Measurements from ENCODE around the gene RNF157. TPM values are rescaled to one million over a fixed set of nuclear protein-coding genes. Genes with fewer than 3 reads are reported as not detected.
"Not testable (repeated sequence)": the region's sequence is repeated elsewhere in the genome, so short reads cannot be mapped to it uniquely, and the experiment has no call there.

Gene RNF157
- total RNA-seq, 6 donors from 2014 or later, result 1.1 to 14.7 (median 2.5) TPM

- DNase-seq (peak; percentile 61 to 78), ATAC-seq (ENCODE audit: low FRiP score in 2 of 2) (peak in 1 of 2 donors; percentile 13)
- Histone ChIP-seq H3K36me3 (no peaks in the 10 kb centered on the region), H3K4me1 (peaks cover 48 to 63% (median 57%) of the 10 kb centered on the region in 4 donors), H3K9me3 (no peaks in the 10 kb centered on the region), H3K27me3 (no peaks in the 10 kb centered on the region), H3K4me3 (no peak overlapping the region), H3K27ac (peak overlapping the region; percentile 73 to 100 (median 84))
- TF ChIP-seq CTCF (IDR thresholded peaks at IDR 0.05) (no peak), EP300 (IDR thresholded peaks at IDR 0.05) (peak in 1 of 4 donors; percentile 44), POLR2AphosphoS5 (IDR thresholded peaks at IDR 0.05) (peak in 1 of 2 donors; percentile 44)
- 29 to 45% methylated on average over 9 of the region's 9 CpGs for WGBS, 2 donors
Measured at GRCh38 chr17:76262732-76263344, 22.5 kb upstream of the RNF157 start.

- Histone ChIP-seq H3K4me3 (no peak overlapping the region), H3K36me3 (no peaks in the 10 kb centered on the region), H3K27ac (peak overlapping the region; percentile 73 to 100 (median 84)), H3K27me3 (no peaks in the 10 kb centered on the region), H3K4me1 (peaks cover 36 to 51% (median 45%) of the 10 kb centered on the region in 4 donors), H3K9me3 (no peaks in the 10 kb centered on the region)
- DNase-seq, result peak in 1 of 2 donors; percentile 44
- WGBS, 2 donors, result 72 to 73% methylated on average over 22 to 23 of the region's 23 CpGs
- TF ChIP-seq CTCF (IDR thresholded peaks at IDR 0.05) (no peak), POLR2AphosphoS5 (IDR thresholded peaks at IDR 0.05) (peak; percentile 45 to 55)
- no peak for ATAC-seq (ENCODE audit: low FRiP score in 2 of 2)
Measured at GRCh38 chr17:76261421-76262215, 21.3 kb upstream of the RNF157 start.

GRCh38 chr17:76260669-76261068, 20.4 kb upstream of the RNF157 start:
- Histone ChIP-seq H3K27ac (no peak overlapping the region), H3K36me3 (no peaks in the 10 kb centered on the region), H3K4me1 (peaks cover 33 to 48% (median 43%) of the 10 kb centered on the region in 4 donors), H3K27me3 (no peaks in the 10 kb centered on the region), H3K9me3 (no peaks in the 10 kb centered on the region), H3K4me3 (no peak overlapping the region)
- 71 to 88% methylated on average over 5 of the region's 5 CpGs for WGBS, 2 donors
- TF ChIP-seq POLR2AphosphoS5 (IDR thresholded peaks at IDR 0.05) (no peak), EP300 (IDR thresholded peaks at IDR 0.05) (no peak), CTCF (IDR thresholded peaks at IDR 0.05) (no peak), POLR2A (IDR thresholded peaks at IDR 0.05) (no peak)
- no peak for DNase-seq
- ATAC-seq (ENCODE audit: low FRiP score in 2 of 2), result no peak

- Histone ChIP-seq H3K4me1 (peaks cover 33 to 48% (median 43%) of the 10 kb centered on the region in 4 donors), H3K4me3 (no peak overlapping the region), H3K27me3 (no peaks in the 10 kb centered on the region), H3K9me3 (no peaks in the 10 kb centered on the region), H3K36me3 (no peaks in the 10 kb centered on the region), H3K27ac (peak overlapping the region; percentile 22 to 52 (median 40))
- TF ChIP-seq POLR2A (IDR thresholded peaks at IDR 0.05), result no peak
- DNase-seq (no peak), ATAC-seq (ENCODE audit: low FRiP score in 2 of 2) (no peak)
- 91 to 95% methylated on average over 7 of the region's 7 CpGs for WGBS, 2 donors
Measured at GRCh38 chr17:76260220-76260619, 19.9 kb upstream of the RNF157 start.

- peak in 1 of 2 donors; percentile 20 for DNase-seq
- not testable (repeated sequence) for H3K27me3 ChIP-seq; H3K36me3 ChIP-seq; ATAC-seq (ENCODE audit: low FRiP score in 2 of 2); H3K9me3 ChIP-seq; H3K4me3 ChIP-seq; H3K27ac ChIP-seq
- peaks cover 22 to 40% (median 29%) of the 10 kb centered on the region in 4 donors for H3K4me1 ChIP-seq
- TF ChIP-seq POLR2A (IDR thresholded peaks at IDR 0.05), result peak in 1 of 4 donors; percentile 48
- WGBS, 2 donors, result 80 to 85% methylated on average over 19 of the region's 19 CpGs
Measured at GRCh38 chr17:76256430-76257050, 16.2 kb upstream of the RNF157 start.
